Activated CD8-positive, alpha-beta memory T cell treated with anti-CD3 and anti-CD28 coated beads, Interleukin-2, amount 50 U/mL, for 48 hours (primary cell): ENCODE data around the gene COIL.
"Not testable (repeated sequence)": the region's sequence is repeated elsewhere in the genome, so short reads cannot be mapped to it uniquely, and the experiment has no call there.

Source experiments
- DNase-seq: peaks from one replicate; pipeline ENCODE4 v3.0.0-alpha.2; 2020

The COIL gene

GRCh38 chr17:56960596-56961538 is at the start of gene COIL:
Gene COIL, minus strand, starts transcription at chr17:56961050. Its CDS starts 31 bp downstream, at chr17:56961019.
- DNase-seq = peak; percentile 99

- no peak for DNase-seq
Measured at GRCh38 chr17:57010487-57010886, 49.6 kb upstream of the COIL start.

DNA sequence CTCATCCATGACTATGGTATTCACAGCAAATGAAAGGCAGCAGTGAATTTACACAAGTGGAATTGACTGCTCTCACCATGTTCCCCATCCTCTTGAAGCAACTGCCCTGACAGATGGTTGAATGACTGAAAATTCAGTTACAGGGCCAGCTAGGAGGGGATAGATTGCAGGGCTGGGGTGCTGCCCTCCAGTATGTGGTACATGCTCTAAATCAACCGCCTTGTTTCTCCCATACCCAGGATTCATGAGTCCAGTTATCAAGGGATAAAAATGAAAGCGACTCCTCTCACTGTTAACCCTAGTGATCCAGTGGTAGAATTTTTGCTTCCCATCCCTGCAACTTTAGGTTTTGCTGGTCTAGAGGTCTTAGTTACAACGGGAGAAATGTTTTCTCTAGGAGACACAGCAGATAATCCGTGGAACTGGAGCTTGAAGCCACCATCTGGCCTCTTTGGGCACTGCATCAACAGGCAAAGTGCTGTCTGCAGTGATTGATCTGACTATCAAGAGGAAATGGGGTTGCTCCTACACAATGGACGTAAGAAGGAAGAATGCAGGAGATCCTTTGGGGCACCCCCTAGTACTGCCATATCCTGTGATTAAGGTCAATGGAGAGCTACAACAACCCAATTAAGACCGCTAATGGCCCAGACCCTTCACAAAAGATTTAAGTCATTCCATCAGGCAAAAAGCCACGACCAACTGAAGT is 49.0 kb upstream of the COIL start:
- DNase-seq = peak; percentile 66

- DNase-seq = no peak
Measured at GRCh38 chr17:57008958-57009357, 48.1 kb upstream of the COIL start.

- DNase-seq = no peak
Measured at GRCh38 chr17:57006040-57006439, 45.2 kb upstream of the COIL start.

DNA sequence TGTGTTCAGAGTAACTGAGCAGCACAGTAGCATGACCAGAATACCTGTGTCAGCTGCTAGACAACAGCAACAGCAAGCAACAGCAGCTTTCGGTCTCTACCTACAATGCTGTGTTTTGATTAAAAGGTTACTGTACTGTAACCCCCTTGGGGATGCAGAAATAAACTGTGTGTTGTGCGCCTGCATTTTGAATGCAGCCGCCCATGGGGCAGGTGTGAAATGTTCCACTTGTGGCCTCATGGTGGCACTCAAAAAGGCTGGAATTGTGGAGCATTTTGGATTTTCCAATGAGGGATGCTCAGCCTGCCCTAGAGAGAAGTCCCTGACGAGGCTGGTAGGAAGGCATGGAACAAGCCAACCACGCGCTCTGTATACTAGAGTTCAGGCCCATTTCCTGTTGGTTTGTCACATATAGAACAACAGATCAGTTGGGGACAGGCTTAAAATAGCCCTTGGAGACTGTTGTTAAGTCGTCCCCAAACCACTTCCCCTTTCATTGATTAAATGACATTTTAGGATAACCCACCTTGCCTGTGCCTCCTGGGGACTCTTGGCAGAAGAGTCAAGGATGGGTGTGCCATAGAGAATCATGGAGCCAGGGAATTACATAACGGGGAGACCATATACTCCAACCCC is 44.2 kb upstream of the COIL start:
- no peak for DNase-seq

DNA sequence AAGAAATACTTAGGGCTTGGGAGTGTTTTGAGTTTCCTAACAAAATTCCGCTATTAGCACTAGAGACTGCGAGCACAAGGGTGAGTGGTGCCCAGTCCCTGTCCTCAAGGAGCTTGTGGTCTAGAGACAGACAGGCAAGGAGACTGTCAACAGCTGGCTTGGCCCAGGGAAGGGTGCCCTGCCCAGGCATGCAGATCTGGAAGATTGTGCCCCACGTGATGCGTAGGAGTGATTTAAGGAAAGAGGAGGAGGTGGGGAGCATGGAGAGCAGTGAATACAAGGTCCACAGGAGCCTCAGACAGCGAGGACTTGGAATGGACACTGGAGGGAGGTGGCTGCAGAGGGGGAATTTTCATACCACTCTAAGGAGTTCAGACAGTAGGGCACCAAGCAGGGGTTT is 42.1 kb upstream of the COIL start:
- DNase-seq = no peak

- DNase-seq = no peak
Measured at GRCh38 chr17:57001541-57001940, 40.7 kb upstream of the COIL start.

DNA sequence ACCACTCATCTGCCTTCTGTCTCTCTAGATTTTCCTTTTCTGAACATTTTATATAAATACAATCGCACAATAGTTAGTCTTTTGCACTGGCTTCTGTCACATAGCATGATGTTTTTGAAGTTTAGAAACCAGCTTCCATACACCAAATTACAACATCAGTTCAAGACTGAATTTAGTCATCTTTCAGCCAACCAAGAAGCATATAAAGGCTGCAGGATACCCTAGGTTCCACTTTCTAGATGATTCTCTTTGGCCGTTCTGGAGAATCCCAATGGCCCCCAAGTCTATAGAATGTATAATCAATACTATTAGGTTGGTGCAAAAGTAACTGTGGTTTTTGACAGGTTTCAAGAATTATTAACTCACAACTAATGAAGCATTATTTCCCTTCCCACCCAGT is 36.5 kb upstream of the COIL start:
- DNase-seq = no peak

GRCh38 chr17:56995766-56996165 is 34.9 kb upstream of the COIL start:
- DNase-seq = no peak

- no peak for DNase-seq
Measured at GRCh38 chr17:56994009-56994792, 33.4 kb upstream of the COIL start.

DNA sequence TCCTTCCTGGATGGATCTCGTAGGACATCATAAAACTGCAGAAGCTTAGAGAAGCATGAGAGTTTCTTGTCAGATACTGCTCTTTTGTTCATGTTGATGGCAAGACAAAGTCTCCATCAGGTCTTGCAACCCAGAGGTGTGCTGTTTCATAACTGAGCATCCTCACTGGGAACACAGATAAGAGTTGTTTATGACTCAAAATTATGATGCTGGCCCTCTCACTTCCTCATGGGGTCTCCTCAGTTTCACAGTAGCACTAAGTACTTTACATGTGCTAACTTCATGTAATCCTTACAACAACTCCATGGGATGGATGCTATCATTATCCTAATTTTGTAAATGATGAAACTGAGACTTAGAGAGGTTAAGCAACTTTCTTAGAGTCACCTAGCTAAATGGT is 31.5 kb upstream of the COIL start:
- DNase-seq = no peak

DNA sequence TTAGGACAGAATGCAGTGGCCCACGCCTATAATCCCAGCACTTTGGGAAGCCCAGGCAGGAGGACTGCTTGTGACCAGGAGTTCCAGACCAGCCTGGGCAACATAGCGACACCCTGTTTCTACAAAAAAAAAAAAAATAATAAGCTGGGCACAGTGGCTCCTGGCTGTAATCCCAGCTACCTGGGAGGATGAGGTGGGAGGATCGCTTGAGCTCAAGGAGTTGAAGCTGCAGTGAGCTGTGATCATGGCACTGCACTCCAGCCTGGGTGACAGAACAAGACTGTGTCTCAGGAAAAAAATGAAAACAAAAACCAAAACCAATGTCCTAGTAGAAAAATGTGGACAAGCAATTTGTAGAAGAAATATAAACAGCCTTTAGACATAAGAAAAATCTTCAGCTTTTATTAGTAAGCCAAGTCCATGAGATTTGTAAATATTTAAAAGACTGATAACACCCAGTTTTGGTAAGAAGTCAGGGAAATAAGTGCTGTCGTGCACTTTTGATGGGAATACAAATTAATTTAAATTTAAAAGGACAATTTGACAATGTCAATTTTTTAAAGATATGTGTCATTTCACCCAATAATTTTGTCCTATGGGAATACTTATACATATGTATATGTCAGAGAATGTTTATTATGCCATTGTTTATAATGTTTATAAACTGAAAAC is 28.2 kb upstream of the COIL start:
- DNase-seq = no peak

GRCh38 chr17:56987283-56987834 is 26.5 kb upstream of the COIL start:
- no peak for DNase-seq

DNA sequence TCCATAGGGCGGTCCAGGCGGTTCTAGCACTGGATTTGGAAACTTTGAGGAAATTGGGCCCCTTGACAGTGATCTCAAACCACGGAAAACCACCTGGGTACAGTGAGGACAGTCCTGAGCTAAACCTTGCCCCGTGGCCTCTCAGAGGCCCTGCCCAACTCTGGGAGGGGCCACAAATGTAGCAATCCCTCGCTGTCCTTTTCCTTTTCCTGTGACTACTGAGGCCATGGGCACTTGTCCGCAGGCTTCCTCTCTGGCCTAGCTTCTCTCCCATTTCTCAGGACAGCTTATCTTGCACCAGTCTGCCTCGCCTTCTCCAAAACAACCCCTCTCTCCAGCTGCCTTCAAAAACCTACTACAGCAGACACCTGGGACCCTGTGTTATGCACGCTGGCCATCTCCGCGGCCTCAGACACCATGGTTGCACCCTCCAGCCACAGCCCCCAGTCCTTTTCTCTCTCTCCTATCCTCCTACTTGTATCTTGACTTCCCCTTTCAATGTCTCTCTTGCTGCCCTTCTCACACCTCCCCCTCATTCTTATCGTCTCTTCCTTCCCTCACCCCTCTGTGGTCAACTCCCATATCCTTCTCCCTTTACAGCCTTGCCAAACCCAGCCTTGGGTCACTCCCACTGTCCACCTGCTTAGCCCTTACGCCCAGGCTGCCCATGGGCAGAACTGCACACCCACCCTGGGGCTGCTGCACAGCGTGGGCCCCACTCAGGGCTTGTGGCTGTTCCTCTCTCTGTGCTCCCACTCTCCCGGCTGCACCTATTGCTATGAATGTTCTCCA is 24.7 kb upstream of the COIL start:
- DNase-seq = no peak

- no peak for DNase-seq
Measured at GRCh38 chr17:56983366-56983765, 22.5 kb upstream of the COIL start.

DNA sequence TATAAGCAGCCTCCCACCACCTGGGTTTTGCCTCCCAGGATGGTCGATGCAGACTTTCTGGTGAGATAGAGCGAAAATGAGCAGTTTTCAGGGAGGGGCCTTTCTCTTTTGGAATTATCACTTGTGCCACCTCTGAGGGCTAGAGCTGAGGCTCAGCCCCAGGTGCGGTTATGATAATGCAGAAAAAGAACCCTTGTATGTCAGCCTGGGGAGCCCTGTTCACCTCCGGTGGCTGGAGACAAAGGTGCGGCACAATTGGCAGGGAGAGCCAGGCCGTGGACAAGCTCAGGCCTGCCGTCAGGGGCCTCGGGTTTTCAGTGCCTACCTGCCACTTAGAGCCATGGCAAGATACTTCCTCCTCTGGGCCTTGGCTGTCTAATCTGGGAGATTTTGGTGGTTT is 21.5 kb upstream of the COIL start:
- no peak for DNase-seq

DNA sequence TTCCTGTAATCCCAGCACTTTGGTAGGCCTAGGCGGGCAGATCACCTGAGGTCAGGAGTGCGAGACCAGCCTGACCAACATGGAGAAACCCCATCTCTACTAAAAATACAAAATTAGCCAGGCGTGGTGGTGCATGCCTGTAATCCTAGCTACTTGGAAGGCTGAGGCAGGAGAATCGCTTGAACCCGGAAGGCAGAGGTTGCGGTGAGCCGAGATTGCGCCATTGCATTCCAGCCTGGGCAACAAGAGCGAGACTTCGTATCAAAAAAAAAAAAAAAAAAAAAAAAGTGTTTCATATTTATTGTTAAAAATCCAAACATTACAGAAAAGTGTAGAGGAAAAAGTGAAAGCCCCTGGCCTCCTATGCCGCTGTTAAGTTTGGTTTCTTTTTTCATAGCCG is 19.7 kb upstream of the COIL start:
- not testable (repeated sequence) for DNase-seq

GRCh38 chr17:56979091-56979480 is 18.2 kb upstream of the COIL start:
- DNase-seq = no peak

- DNase-seq = no peak
Measured at GRCh38 chr17:56978441-56979090, 17.7 kb upstream of the COIL start.
